Measurements from ENCODE around the gene KIAA1191. TPM values are rescaled to one million over a fixed set of nuclear protein-coding genes. Genes with fewer than 3 reads are reported as not detected.

KIAA1191 gene
- total RNA-seq, 5 donors from 2014 or later (not counting 1 experiment from before 2014, with no cell fraction given) = 66.4 to 79.3 (median 72.8) TPM

- no peaks in the 10 kb centered on the region for H3K9me3 Mint-ChIP-seq
- H3K27me3 ChIP-seq (replicated peaks in 1 of 2; ENCODE audit: control insufficient read depth in 2 of 2, extremely low read depth in 1 of 2, insufficient read depth in 2 of 2, low read length in 1 of 2) = no peaks in the 10 kb centered on the region
- H3K4me3 ChIP-seq (ENCODE audit: control insufficient read depth in 1 of 2, extremely low read depth in 1 of 2, low read length in 1 of 2) = no peak overlapping the region
- peaks cover 36% of the 10 kb centered on the region for H3K36me3 Mint-ChIP-seq
- H3K27ac Mint-ChIP-seq = peak overlapping the region in 1 of 2 donors; percentile 39
- ChIA-PET POLR2A (no interaction called here), CTCF (no interaction called here)
- WGBS (ENCODE audit: insufficient coverage) = no CpG with 5 or more reads among the region's 1 CpG
- H3K36me3 ChIP-seq (ENCODE audit: control insufficient read depth in 2 of 2, extremely low read depth in 1 of 2, insufficient read depth in 1 of 2, low read length in 1 of 2) = peaks cover 16 to 60% of the 10 kb centered on the region in 2 donors
- no peaks in the 10 kb centered on the region for H3K27me3 Mint-ChIP-seq
- DNase-seq (no peak), ATAC-seq (replicated peaks in 1 of 4) (no peak)
- H3K27ac ChIP-seq (ENCODE audit: low read length) = no peak overlapping the region
- no peaks in the 10 kb centered on the region for H3K9me3 ChIP-seq
- H3K4me1 ChIP-seq (ENCODE audit: control insufficient read depth in 1 of 2, extremely low read depth in 1 of 2, insufficient read depth in 2 of 2, low read length in 2 of 2) = peaks cover 10 to 29% of the 10 kb centered on the region in 2 experiments
- peak overlapping the region; percentile 89 to 99 (median 95) for H3K4me3 Mint-ChIP-seq
- H3K4me1 Mint-ChIP-seq = peaks cover 26 to 36% (median 36%) of the 10 kb centered on the region in 3 donors
Observed at GRCh38 chr5:176386491-176386890, 24.9 kb upstream of the KIAA1191 start.

GRCh38 chr5:176384991-176385390 is 23.4 kb upstream of the KIAA1191 start:
- Histone ChIP-seq H3K4me3 (ENCODE audit: control insufficient read depth in 1 of 2, extremely low read depth in 1 of 2, low read length in 1 of 2) (no peak overlapping the region), H3K27me3 (replicated peaks in 1 of 2; ENCODE audit: control insufficient read depth in 2 of 2, extremely low read depth in 1 of 2, insufficient read depth in 2 of 2, low read length in 1 of 2) (no peaks in the 10 kb centered on the region), H3K4me1 (ENCODE audit: control insufficient read depth in 1 of 2, extremely low read depth in 1 of 2, insufficient read depth in 2 of 2, low read length in 2 of 2) (peaks cover 10 to 26% of the 10 kb centered on the region in 2 experiments), H3K9me3 (no peaks in the 10 kb centered on the region), H3K36me3 (ENCODE audit: control insufficient read depth in 2 of 2, extremely low read depth in 1 of 2, insufficient read depth in 1 of 2, low read length in 1 of 2) (peaks cover 17 to 50% of the 10 kb centered on the region in 2 donors), H3K27ac (ENCODE audit: low read length) (no peak overlapping the region)
- Mint-ChIP-seq H3K9me3 (no peaks in the 10 kb centered on the region), H3K36me3 (peaks cover 36% of the 10 kb centered on the region), H3K27ac (no peak overlapping the region), H3K27me3 (no peaks in the 10 kb centered on the region), H3K4me3 (no peak overlapping the region), H3K4me1 (peaks cover 26 to 34% (median 32%) of the 10 kb centered on the region in 3 donors)
- ATAC-seq (replicated peaks in 1 of 4) (no peak), DNase-seq (no peak)
- WGBS (ENCODE audit: insufficient coverage) = 96% methylated on average over 7 of the region's 12 CpGs
- ChIA-PET POLR2A (no interaction called here), CTCF (no interaction called here)

GRCh38 chr5:176384366-176384930 is 22.9 kb upstream of the KIAA1191 start:
- H3K4me3 ChIP-seq (ENCODE audit: control insufficient read depth in 1 of 2, extremely low read depth in 1 of 2, low read length in 1 of 2) = no peak overlapping the region
- no peaks in the 10 kb centered on the region for H3K27me3 ChIP-seq (replicated peaks in 1 of 2; ENCODE audit: control insufficient read depth in 2 of 2, extremely low read depth in 1 of 2, insufficient read depth in 2 of 2, low read length in 1 of 2)
- Mint-ChIP-seq H3K36me3 (peaks cover 38% of the 10 kb centered on the region), H3K4me1 (peaks cover 26 to 31% (median 29%) of the 10 kb centered on the region in 3 donors), H3K4me3 (no peak overlapping the region), H3K27ac (no peak overlapping the region), H3K27me3 (no peaks in the 10 kb centered on the region), H3K9me3 (no peaks in the 10 kb centered on the region)
- H3K27ac ChIP-seq (ENCODE audit: low read length) = no peak overlapping the region
- CTCF ChIA-PET = no interaction called here
- POLR2A ChIA-PET = interaction anchor here in 1 of 2 donors (0.5 kb wide), 1 partner anchor 238 kb away, joined by 7 read pairs; no protein-coding TSS in a partner anchor
- ATAC-seq (replicated peaks in 1 of 4) (no peak), DNase-seq (no peak)
- H3K36me3 ChIP-seq (ENCODE audit: control insufficient read depth in 2 of 2, extremely low read depth in 1 of 2, insufficient read depth in 1 of 2, low read length in 1 of 2) = peaks cover 17 to 50% of the 10 kb centered on the region in 2 donors
- 97% methylated on average over 6 of the region's 8 CpGs for WGBS (ENCODE audit: insufficient coverage)
- no peaks in the 10 kb centered on the region for H3K9me3 ChIP-seq
- H3K4me1 ChIP-seq (ENCODE audit: control insufficient read depth in 1 of 2, extremely low read depth in 1 of 2, insufficient read depth in 2 of 2, low read length in 2 of 2) = peaks cover 10 to 21% of the 10 kb centered on the region in 2 experiments

- H3K36me3 ChIP-seq (ENCODE audit: control insufficient read depth in 2 of 2, extremely low read depth in 1 of 2, insufficient read depth in 1 of 2, low read length in 1 of 2) = peaks cover 17 to 50% of the 10 kb centered on the region in 2 donors
- peaks cover 26 to 27% (median 27%) of the 10 kb centered on the region in 3 donors for H3K4me1 Mint-ChIP-seq
- H3K9me3 ChIP-seq = no peaks in the 10 kb centered on the region
- no peak overlapping the region for H3K4me3 Mint-ChIP-seq
- no peaks in the 10 kb centered on the region for H3K27me3 Mint-ChIP-seq
- ATAC-seq (replicated peaks in 1 of 4) = no peak
- no peak overlapping the region for H3K4me3 ChIP-seq (ENCODE audit: control insufficient read depth in 1 of 2, extremely low read depth in 1 of 2, low read length in 1 of 2)
- H3K27ac Mint-ChIP-seq = no peak overlapping the region
- POLR2A ChIA-PET = interaction anchor here in 1 of 2 donors (0.5 kb wide), 1 partner anchor 238 kb away, joined by 7 read pairs; no protein-coding TSS in a partner anchor
- no peak overlapping the region for H3K27ac ChIP-seq (ENCODE audit: low read length)
- H3K9me3 Mint-ChIP-seq = no peaks in the 10 kb centered on the region
- H3K27me3 ChIP-seq (replicated peaks in 1 of 2; ENCODE audit: control insufficient read depth in 2 of 2, extremely low read depth in 1 of 2, insufficient read depth in 2 of 2, low read length in 1 of 2) = no peaks in the 10 kb centered on the region
- H3K36me3 Mint-ChIP-seq = peaks cover 38% of the 10 kb centered on the region
- H3K4me1 ChIP-seq (ENCODE audit: control insufficient read depth in 1 of 2, extremely low read depth in 1 of 2, insufficient read depth in 2 of 2, low read length in 2 of 2) = peaks cover 10 to 19% of the 10 kb centered on the region in 2 experiments
- CTCF ChIA-PET = no interaction called here
- no peak for DNase-seq
- WGBS (ENCODE audit: insufficient coverage) = 100% methylated on average over 1 of the region's 9 CpGs
Observed at GRCh38 chr5:176383961-176384360, 22.4 kb upstream of the KIAA1191 start.

GRCh38 chr5:176383248-176383905 is 21.8 kb upstream of the KIAA1191 start:
- no peak for ATAC-seq (replicated peaks in 1 of 4)
- H3K36me3 ChIP-seq (ENCODE audit: control insufficient read depth in 2 of 2, extremely low read depth in 1 of 2, insufficient read depth in 1 of 2, low read length in 1 of 2) = peaks cover 17 to 50% of the 10 kb centered on the region in 2 donors
- H3K27me3 Mint-ChIP-seq = no peaks in the 10 kb centered on the region
- H3K4me1 Mint-ChIP-seq = peaks cover 26% of the 10 kb centered on the region in 3 donors
- H3K27ac Mint-ChIP-seq = no peak overlapping the region
- H3K4me3 Mint-ChIP-seq = no peak overlapping the region
- H3K36me3 Mint-ChIP-seq = peaks cover 38% of the 10 kb centered on the region
- no peak for DNase-seq
- WGBS (ENCODE audit: insufficient coverage) = 93% methylated on average over 6 of the region's 15 CpGs
- H3K4me1 ChIP-seq (ENCODE audit: control insufficient read depth in 1 of 2, extremely low read depth in 1 of 2, insufficient read depth in 2 of 2, low read length in 2 of 2) = peaks cover 10 to 19% of the 10 kb centered on the region in 2 experiments
- H3K27me3 ChIP-seq (replicated peaks in 1 of 2; ENCODE audit: control insufficient read depth in 2 of 2, extremely low read depth in 1 of 2, insufficient read depth in 2 of 2, low read length in 1 of 2) = no peaks in the 10 kb centered on the region
- H3K9me3 ChIP-seq = no peaks in the 10 kb centered on the region
- no peak overlapping the region for H3K27ac ChIP-seq (ENCODE audit: low read length)
- POLR2A ChIA-PET = no interaction called here
- no peaks in the 10 kb centered on the region for H3K9me3 Mint-ChIP-seq
- CTCF ChIA-PET = no interaction called here
- no peak overlapping the region for H3K4me3 ChIP-seq (ENCODE audit: control insufficient read depth in 1 of 2, extremely low read depth in 1 of 2, low read length in 1 of 2)

GRCh38 chr5:176382721-176383120 is 21.2 kb upstream of the KIAA1191 start:
- no peak overlapping the region for H3K4me3 Mint-ChIP-seq
- peaks cover 38% of the 10 kb centered on the region for H3K36me3 Mint-ChIP-seq
- H3K4me3 ChIP-seq (ENCODE audit: control insufficient read depth in 1 of 2, extremely low read depth in 1 of 2, low read length in 1 of 2) = no peak overlapping the region
- CTCF ChIA-PET = no interaction called here
- 100% methylated on average over 1 of the region's 3 CpGs for WGBS (ENCODE audit: insufficient coverage)
- H3K4me1 Mint-ChIP-seq = peaks cover 21 to 22% (median 21%) of the 10 kb centered on the region in 3 donors
- H3K27me3 Mint-ChIP-seq = no peaks in the 10 kb centered on the region
- POLR2A ChIA-PET = interaction anchor here in 1 of 2 donors (0.6 kb wide), 1 partner anchor 23 kb away, joined by 3 read pairs; no protein-coding TSS in a partner anchor
- H3K4me1 ChIP-seq (ENCODE audit: control insufficient read depth in 1 of 2, extremely low read depth in 1 of 2, insufficient read depth in 2 of 2, low read length in 2 of 2) = peaks cover 5 to 12% of the 10 kb centered on the region in 2 experiments
- H3K9me3 ChIP-seq = no peaks in the 10 kb centered on the region
- H3K9me3 Mint-ChIP-seq = no peaks in the 10 kb centered on the region
- H3K27ac Mint-ChIP-seq = no peak overlapping the region
- no peak for DNase-seq
- ATAC-seq (replicated peaks in 1 of 4) = no peak
- H3K36me3 ChIP-seq (ENCODE audit: control insufficient read depth in 2 of 2, extremely low read depth in 1 of 2, insufficient read depth in 1 of 2, low read length in 1 of 2) = peaks cover 17 to 50% of the 10 kb centered on the region in 2 donors
- H3K27ac ChIP-seq (ENCODE audit: low read length) = no peak overlapping the region
- H3K27me3 ChIP-seq (replicated peaks in 1 of 2; ENCODE audit: control insufficient read depth in 2 of 2, extremely low read depth in 1 of 2, insufficient read depth in 2 of 2, low read length in 1 of 2) = no peaks in the 10 kb centered on the region

Measured in T-cell (primary cell).